ENCODE data around the gene MCCD1.

The MCCD1 gene

GRCh38 chr6:31573239-31574105 is 44.7 kb downstream of the MCCD1 start:
- DNase-seq, result no peak

- DNase-seq, result no peak
Observed at GRCh38 chr6:31574106-31575061, 45.6 kb downstream of the MCCD1 start.

GRCh38 chr6:31575335-31575901 is 46.7 kb downstream of the MCCD1 start, which contains the start of gene TNF:
Gene TNF, plus strand, starts transcription at chr6:31575565. Its CDS starts 177 bp downstream, at chr6:31575742.
- no peak for DNase-seq

GRCh38 chr6:31575952-31576685 is 47.4 kb downstream of the MCCD1 start:
- no peak for DNase-seq

- DNase-seq, result no peak
Observed at GRCh38 chr6:31576897-31577578, 48.3 kb downstream of the MCCD1 start.

DNA sequence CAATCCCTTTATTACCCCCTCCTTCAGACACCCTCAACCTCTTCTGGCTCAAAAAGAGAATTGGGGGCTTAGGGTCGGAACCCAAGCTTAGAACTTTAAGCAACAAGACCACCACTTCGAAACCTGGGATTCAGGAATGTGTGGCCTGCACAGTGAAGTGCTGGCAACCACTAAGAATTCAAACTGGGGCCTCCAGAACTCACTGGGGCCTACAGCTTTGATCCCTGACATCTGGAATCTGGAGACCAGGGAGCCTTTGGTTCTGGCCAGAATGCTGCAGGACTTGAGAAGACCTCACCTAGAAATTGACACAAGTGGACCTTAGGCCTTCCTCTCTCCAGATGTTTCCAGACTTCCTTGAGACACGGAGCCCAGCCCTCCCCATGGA is 48.8 kb downstream of the MCCD1 start:
- DNase-seq, result no peak

GRCh38 chr6:31578184-31579118 is 49.7 kb downstream of the MCCD1 start:
- DNase-seq, result no peak

- no peak for DNase-seq
Observed at GRCh38 chr6:31579119-31579505, 50.4 kb downstream of the MCCD1 start.
